H1 (cell line): ENCODE data around the gene NRK. TPM values are rescaled to one million over a fixed set of nuclear protein-coding genes. Genes with fewer than 3 reads are reported as not detected.

Experiments used
- CTCF ChIA-PET: fragments of 300-600 bp; sonication (Branson Sonifier 250); formaldehyde crosslinking; loops from one replicate; lab custom pipeline; 2021; ENCODE audit not compliant: partially characterized antibody; lab: Charles Lee
- POLR2A ChIA-PET: fragments of 300-600 bp; sonication (Branson Sonifier 250); formaldehyde crosslinking; loops from one replicate; lab custom pipeline; 2021; ENCODE audit warnings: inconsistent platforms; ENCODE audit not compliant: partially characterized antibody; lab: Charles Lee
- DNase-seq, 2 experiments: peaks; one replicate each; pipeline versions ENCODE4 v3.0.0 to v3.0.0-alpha.2; 2010 to 2022; ENCODE audit warnings: low spot score in 2 of 2, low read depth in 1 of 2, mixed read lengths in 1 of 2
- FAIRE-seq: peaks from 2 replicates; lab custom pipeline; 2011; peaks lifted over from hg19 to GRCh38; lab: Jason Lieb, UNC
- H2AFZ ChIP-seq: 2 replicates; pipeline ENCODE4 v1.8.1; 2012; ENCODE audit warnings: low read length, inconsistent platforms
- H2AK5ac ChIP-seq: 2 replicates; pipeline ENCODE4 v1.6.1; 2013; ENCODE audit warnings: low read depth, low read length
- H2BK120ac ChIP-seq: replicated peaks from 2 replicates; pipeline ENCODE3; 2013; ENCODE audit warnings: low read depth, low read length, inconsistent platforms
- H2BK12ac ChIP-seq: 2 replicates; pipeline ENCODE4 v1.6.1; 2013; ENCODE audit warnings: low read depth, low read length
- H2BK15ac ChIP-seq: 2 replicates; pipeline ENCODE4 v1.6.1; 2013; ENCODE audit warnings: low read length
- H2BK20ac ChIP-seq: 2 replicates; pipeline ENCODE4 v1.6.1; 2013; ENCODE audit warnings: low read length
- H2BK5ac ChIP-seq: 2 replicates; pipeline ENCODE4 v1.6.1; 2013; ENCODE audit warnings: low read depth, low read length
- H3K14ac ChIP-seq: 2 replicates; pipeline ENCODE4 v1.6.1; 2013; ENCODE audit warnings: inconsistent platforms; ENCODE audit not compliant: insufficient read length
- H3K18ac ChIP-seq: 2 replicates; pipeline ENCODE4 v1.6.1; 2013; ENCODE audit warnings: low read length; ENCODE audit errors: extremely low read depth
- H3K23ac ChIP-seq: 2 replicates; pipeline ENCODE4 v1.6.1; 2013; ENCODE audit warnings: inconsistent platforms; ENCODE audit not compliant: insufficient read length
- H3K23me2 ChIP-seq: 2 replicates; pipeline ENCODE4 v1.6.1; 2013; ENCODE audit warnings: low read depth, low read length
- H3K27ac ChIP-seq: 2 replicates; pipeline ENCODE4 v1.6.1; 2011; ENCODE audit warnings: low read depth, low read length, inconsistent platforms
- H3K27me3 ChIP-seq, 4 experiments: replicated peaks in 1 of 4; 1 replicate in 1 of 4; 2 replicates in 3 of 4; pipeline versions ENCODE4 v1.6.1 to v1.8.1; 2011 to 2013; ENCODE audit warnings: low read length in 3 of 4, mild to moderate bottlenecking in 3 of 4, inconsistent platforms in 2 of 4, mixed read lengths in 2 of 4, moderate library complexity in 1 of 4; ENCODE audit not compliant: control insufficient read depth in 3 of 4, insufficient read depth in 3 of 4; ENCODE audit errors: extremely low read depth in 1 of 4
- H3K36me3 ChIP-seq, 4 experiments: 2 replicates each; pipeline versions ENCODE4 v1.6.1 to v1.8.1; 2011 to 2013; ENCODE audit warnings: mild to moderate bottlenecking in 4 of 4, low read length in 3 of 4, moderate library complexity in 2 of 4, control low read depth in 1 of 4, inconsistent platforms in 1 of 4; ENCODE audit not compliant: insufficient read depth in 4 of 4, control insufficient read depth in 2 of 4
- H3K4ac ChIP-seq: replicated peaks from 2 replicates; pipeline ENCODE3; 2013; ENCODE audit warnings: low read length, low read depth, mixed read lengths, inconsistent platforms; ENCODE audit not compliant: insufficient read length
- H3K4me1 ChIP-seq, 4 experiments: replicated peaks in 1 of 4; 1 replicate in 1 of 4; 2 replicates in 3 of 4; pipeline versions ENCODE4 v1.6.1 to v1.8.1; 2011 to 2013; ENCODE audit warnings: low read length in 3 of 4, inconsistent platforms in 2 of 4, mixed read lengths in 1 of 4; ENCODE audit not compliant: insufficient read depth in 4 of 4, control insufficient read depth in 3 of 4
- H3K4me2 ChIP-seq, 2 experiments: 2 replicates each; pipeline versions ENCODE4 v1.6.1 to v1.8.1; 2011 to 2013; ENCODE audit warnings: low read depth in 2 of 2, low read length in 2 of 2, control low read depth in 1 of 2, inconsistent platforms in 1 of 2, mild to moderate bottlenecking in 1 of 2; ENCODE audit not compliant: insufficient read depth in 1 of 2
- H3K4me3 ChIP-seq, 4 experiments: fragments of 200-600, 300-600 bp in 1 of 4; sonication (generic), shearing (Covaris generic), sonication (Bioruptor Twin) in 1 of 4; 2 replicates each; pipeline versions ENCODE4 v1.5.1 to v1.8.1; 2011 to 2016; ENCODE audit warnings: low read length in 4 of 4, low read depth in 3 of 4, control low read depth in 2 of 4, inconsistent platforms in 2 of 4, mild to moderate bottlenecking in 2 of 4, mixed read lengths in 1 of 4, moderate library complexity in 1 of 4; ENCODE audit not compliant: insufficient read depth in 2 of 4; ENCODE audit errors: extremely low read depth in 1 of 4
- H3K56ac ChIP-seq: replicated peaks from 2 replicates; pipeline ENCODE3; 2013; ENCODE audit warnings: low read depth, mild to moderate bottlenecking, mixed read lengths, low read length, inconsistent platforms; ENCODE audit not compliant: insufficient read length
- H3K79me1 ChIP-seq: 2 replicates; pipeline ENCODE4 v1.6.1; 2013; ENCODE audit warnings: low read depth, low read length, control low read depth
- H3K79me2 ChIP-seq, 2 experiments: 2 replicates each; pipeline versions ENCODE4 v1.6.1 to v1.8.1; 2012 to 2013; ENCODE audit warnings: low read length in 2 of 2, mild to moderate bottlenecking in 2 of 2, inconsistent platforms in 1 of 2; ENCODE audit not compliant: insufficient read depth in 2 of 2, control insufficient read depth in 1 of 2
- H3K9ac ChIP-seq, 4 experiments: replicated peaks in 1 of 4; 1 replicate in 1 of 4; 2 replicates in 3 of 4; pipeline versions ENCODE4 v1.6.1 to v1.8.1; 2011 to 2013; ENCODE audit warnings: low read depth in 3 of 4, low read length in 3 of 4, control low read depth in 2 of 4, mild to moderate bottlenecking in 2 of 4, moderate library complexity in 2 of 4, inconsistent platforms in 1 of 4; ENCODE audit errors: extremely low read depth in 1 of 4
- H3K9me3 ChIP-seq, 2 experiments: 2 replicates each; pipeline versions ENCODE4 v1.6.1 to v1.8.1; 2012 to 2013; ENCODE audit warnings: mild to moderate bottlenecking in 2 of 2, moderate library complexity in 2 of 2, control low read depth in 1 of 2, inconsistent platforms in 1 of 2, low read depth in 1 of 2, low read length in 1 of 2, mixed read lengths in 1 of 2; ENCODE audit not compliant: insufficient read depth in 2 of 2
- H4K20me1 ChIP-seq, 2 experiments: replicated peaks in 1 of 2; 2 replicates each; pipeline versions ENCODE3 to v1.8.1; 2011 to 2013; ENCODE audit warnings: inconsistent platforms in 2 of 2, low read length in 2 of 2, mild to moderate bottlenecking in 1 of 2; ENCODE audit not compliant: insufficient read depth in 2 of 2, control insufficient read depth in 1 of 2
- H4K5ac ChIP-seq: 2 replicates; pipeline ENCODE4 v1.6.1; 2013; ENCODE audit warnings: low read length, low read depth, mixed read lengths, inconsistent platforms; ENCODE audit not compliant: insufficient read length
- H4K8ac ChIP-seq: 2 replicates; pipeline ENCODE4 v1.8.0; 2013; ENCODE audit warnings: mild to moderate bottlenecking, moderate library complexity, low read length, inconsistent platforms; ENCODE audit not compliant: insufficient read depth; ENCODE audit errors: extremely low read depth
- H4K91ac ChIP-seq: replicated peaks from 2 replicates; pipeline ENCODE3; 2013; ENCODE audit warnings: low read length, mixed read lengths, inconsistent platforms; ENCODE audit not compliant: insufficient read length
- CHD2 ChIP-seq: IDR thresholded peaks from 2 replicates; pipeline ENCODE4 v1.6.1; 2012; ENCODE audit warnings: low read length, improper control_type of control experiment
- EGR1 ChIP-seq: IDR thresholded peaks from 2 replicates; pipeline ENCODE4 v1.6.1; 2011; ENCODE audit warnings: low read depth, low read length, borderline replicate concordance
- POU5F1 ChIP-seq: IDR thresholded peaks from 2 replicates; pipeline ENCODE4 v1.6.1; 2011; ENCODE audit warnings: low read depth, mild to moderate bottlenecking, low read length, moderate library complexity
- RAD21 ChIP-seq, 2 experiments: IDR thresholded peaks in 1 of 2; conservative IDR thresholded peaks in 1 of 2; 2 replicates each; pipeline ENCODE4 v1.6.1; 2011; ENCODE audit warnings: low read depth in 2 of 2, low read length in 2 of 2, improper control_type of control experiment in 1 of 2, inconsistent platforms in 1 of 2, mild to moderate bottlenecking in 1 of 2, moderate library complexity in 1 of 2
- polyA plus RNA-seq, 7 experiments: library from polyadenylated mRNA; depleted of rRNA in 3 of 7; stranded (reverse) in 5 of 7; unstranded in 2 of 7; fragments of >200 nt in 5 of 7; fragments of 200-250 nt in 2 of 7; gene quantifications; 1 replicate in 5 of 7; 2 replicates in 1 of 7; 4 replicates in 1 of 7; pipeline versions ENCODE4 v1.2.1 to v1.2.3, GENCODE V29; 2011 to 2013; ENCODE audit warnings: missing spikeins in 2 of 7, mixed read lengths in 2 of 7
- total RNA-seq: library from RNA; stranded (reverse); fragmentation: NEBNext Ultra II Directional; extraction: Animal tissue kit (Norgen Biotek cat#: 25700); gene quantifications from 2 replicates; pipeline ENCODE4 v1.2.1, GENCODE V29; 2021
- TF ChIP-seq, protein P1 (sequence below), 3 experiments: IDR thresholded peaks; 1 replicate in 2 of 3; 2 replicates in 1 of 3; pipeline versions ENCODE4 v1.5.1 to v1.6.1; 2011; ENCODE audit warnings: low read length in 3 of 3, mild to moderate bottlenecking in 3 of 3, inconsistent platforms in 2 of 3, low read depth in 1 of 3, moderate library complexity in 1 of 3; ENCODE audit not compliant: insufficient read depth in 1 of 3; ENCODE audit errors: control extremely low read depth in 1 of 3
- TF ChIP-seq, protein P2 (sequence below): IDR thresholded peaks from 2 replicates; pipeline ENCODE4 v1.6.1; 2012; ENCODE audit warnings: inconsistent platforms

The NRK gene
- total and polyA plus RNA-seq, 2 of the 8 experiments (the other 6 are each of a cell fraction or from before 2014, with no cell fraction given) = 0.86 to 8.3 TPM

DNA sequence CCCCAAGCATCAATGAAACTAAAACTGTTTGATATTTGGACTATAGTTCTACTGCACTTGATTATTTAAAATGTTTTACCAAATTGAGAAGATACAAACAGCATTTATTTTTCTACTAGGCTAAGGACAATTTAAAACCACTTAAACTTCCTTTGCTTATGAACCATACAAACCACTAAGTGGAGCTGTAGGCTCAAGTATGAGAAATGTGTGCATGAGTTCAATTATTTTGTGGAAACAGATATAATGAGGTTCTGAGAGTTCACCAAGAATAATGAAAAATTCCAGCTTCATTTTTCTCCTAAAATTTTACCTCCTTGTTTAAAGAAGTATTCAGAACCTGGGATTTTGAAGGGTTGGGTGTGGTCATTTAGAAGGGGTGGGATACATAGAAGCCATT, 153.0 kb downstream of the NRK start:
- no peaks in the 10 kb centered on the region for H3K23me2 ChIP-seq
- no peak overlapping the region for H2BK12ac ChIP-seq

More for the DNA sequence above, 153.0 kb downstream of the NRK start:
- FAIRE-seq (no peak), DNase-seq (no peak)
- no peaks in the 10 kb centered on the region for H3K79me1 ChIP-seq
- ChIA-PET POLR2A (no interaction called here), CTCF (interaction anchor here (0.5 to 1.4 kb wide), 3 partner anchors 64 to 419 kb away, joined by 3 to 5 read pairs (median 4); no protein-coding TSS in a partner anchor)
- no peak overlapping the region for H2AFZ ChIP-seq
- no peak overlapping the region for H2BK120ac ChIP-seq
- H3K4me2 ChIP-seq = no peak overlapping the region
- H4K8ac ChIP-seq = no peak overlapping the region
- H2AK5ac ChIP-seq = no peak overlapping the region
- no peak overlapping the region for H2BK20ac ChIP-seq
- no peak overlapping the region for H3K4me3 ChIP-seq
- H4K5ac ChIP-seq = no peak overlapping the region
- no peak overlapping the region for H3K4ac ChIP-seq
- no peak overlapping the region for H3K18ac ChIP-seq
- no peaks in the 10 kb centered on the region for H3K36me3 ChIP-seq
- H3K27me3 ChIP-seq = no peaks in the 10 kb centered on the region
- H3K79me2 ChIP-seq = no peaks in the 10 kb centered on the region
- H3K56ac ChIP-seq = no peak overlapping the region
- no peaks in the 10 kb centered on the region for H4K20me1 ChIP-seq
- H4K91ac ChIP-seq = no peak overlapping the region
- no peak overlapping the region for H3K23ac ChIP-seq
- H2BK15ac ChIP-seq = no peak overlapping the region
- no peak overlapping the region for H3K9ac ChIP-seq
- H3K14ac ChIP-seq = no peak overlapping the region
- no peaks in the 10 kb centered on the region for H3K4me1 ChIP-seq
- no peak overlapping the region for H3K27ac ChIP-seq
- TF ChIP-seq, protein P1, sequence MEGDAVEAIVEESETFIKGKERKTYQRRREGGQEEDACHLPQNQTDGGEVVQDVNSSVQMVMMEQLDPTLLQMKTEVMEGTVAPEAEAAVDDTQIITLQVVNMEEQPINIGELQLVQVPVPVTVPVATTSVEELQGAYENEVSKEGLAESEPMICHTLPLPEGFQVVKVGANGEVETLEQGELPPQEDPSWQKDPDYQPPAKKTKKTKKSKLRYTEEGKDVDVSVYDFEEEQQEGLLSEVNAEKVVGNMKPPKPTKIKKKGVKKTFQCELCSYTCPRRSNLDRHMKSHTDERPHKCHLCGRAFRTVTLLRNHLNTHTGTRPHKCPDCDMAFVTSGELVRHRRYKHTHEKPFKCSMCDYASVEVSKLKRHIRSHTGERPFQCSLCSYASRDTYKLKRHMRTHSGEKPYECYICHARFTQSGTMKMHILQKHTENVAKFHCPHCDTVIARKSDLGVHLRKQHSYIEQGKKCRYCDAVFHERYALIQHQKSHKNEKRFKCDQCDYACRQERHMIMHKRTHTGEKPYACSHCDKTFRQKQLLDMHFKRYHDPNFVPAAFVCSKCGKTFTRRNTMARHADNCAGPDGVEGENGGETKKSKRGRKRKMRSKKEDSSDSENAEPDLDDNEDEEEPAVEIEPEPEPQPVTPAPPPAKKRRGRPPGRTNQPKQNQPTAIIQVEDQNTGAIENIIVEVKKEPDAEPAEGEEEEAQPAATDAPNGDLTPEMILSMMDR (IDR thresholded peaks at IDR 0.05; ENCODE audit: control extremely low read depth in 1 of 3, insufficient read depth in 1 of 3, low read depth in 1 of 3, low read length in 3 of 3) = peak in 2 of 3 experiments; percentile 5 to 15; a peak in 2 of 4 replicates
- TF ChIP-seq RAD21 (IDR thresholded peaks at IDR 0.05 in 1 of 2, conservative IDR thresholded peaks at IDR 0.05 in 1 of 2; ENCODE audit: low read depth in 2 of 2, low read length in 2 of 2) (peak; percentile 48 to 49), EGR1 (no peak), CHD2 (no peak), POU5F1 (no peak)
- TF ChIP-seq, protein P2, sequence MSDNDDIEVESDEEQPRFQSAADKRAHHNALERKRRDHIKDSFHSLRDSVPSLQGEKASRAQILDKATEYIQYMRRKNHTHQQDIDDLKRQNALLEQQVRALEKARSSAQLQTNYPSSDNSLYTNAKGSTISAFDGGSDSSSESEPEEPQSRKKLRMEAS = no peak
- no peaks in the 10 kb centered on the region for H3K9me3 ChIP-seq
- no peak overlapping the region for H2BK5ac ChIP-seq
